ENCODE data around the gene VPS13C.

GRCh38 chr15:61983081-61983480 lies 77.2 kb downstream of the VPS13C start:
- TF ChIP-seq CTCF (IDR thresholded peaks at IDR 0.05 in 8 of 11, conservative IDR thresholded peaks at IDR 0.05 in 3 of 11): no peak
- TF ChIP-seq POLR2A (IDR thresholded peaks at IDR 0.05): no peak

Measured in spleen (tissue), 7 donors.